ENCODE results near the gene ENOX1.

The ENOX1 gene

DNA sequence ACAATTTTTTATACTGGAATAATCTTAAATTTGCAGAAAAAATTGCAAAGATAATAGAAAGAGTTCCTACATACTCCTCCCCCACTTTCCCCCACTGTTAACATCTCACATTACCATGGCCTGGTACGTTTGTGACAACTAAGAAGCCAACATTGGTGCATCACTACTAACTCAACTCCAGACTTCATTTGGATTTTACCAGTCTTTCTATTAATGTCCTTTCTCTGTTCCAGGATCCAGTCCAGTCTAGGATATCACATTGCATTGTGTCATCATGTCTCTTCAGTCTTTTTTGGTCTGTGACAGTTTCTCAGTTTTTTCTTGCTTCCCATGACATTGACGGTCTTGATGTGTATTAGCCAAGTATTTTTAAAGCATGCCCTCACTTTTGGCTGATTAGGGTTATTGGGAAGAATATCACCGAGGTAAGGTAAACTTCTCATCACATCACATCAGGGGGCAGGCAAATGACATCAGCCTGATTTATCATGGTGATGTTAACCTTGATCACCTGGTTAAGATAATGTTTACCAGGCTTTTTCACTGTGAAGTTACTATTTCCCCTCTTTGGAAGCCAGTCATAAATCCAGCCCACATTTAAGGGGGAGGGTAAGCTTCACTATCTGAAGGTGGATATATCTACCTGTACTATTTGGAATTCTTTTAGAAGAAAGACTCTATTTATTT is 322.1 kb downstream of the ENOX1 start:
- POLR2A ChIA-PET = no interaction called here
- no peak overlapping the region for H3K4me3 ChIP-seq (ENCODE audit: low read depth, low read length)
- CTCF ChIA-PET = no interaction called here
- no peaks in the 10 kb centered on the region for H3K9me3 ChIP-seq (ENCODE audit: control insufficient read depth, insufficient read depth, low read depth, low read length)
- TF ChIP-seq SP2 (tag by site-specific recombination; IDR thresholded peaks at IDR 0.05) (no peak), ZFP69B (tag by site-specific recombination; IDR thresholded peaks at IDR 0.05) (no peak), ZSCAN23 (tag by site-specific recombination; IDR thresholded peaks at IDR 0.05) (no peak), GLI4 (tag by site-specific recombination; IDR thresholded peaks at IDR 0.05) (no peak), ZNF530 (tag by site-specific recombination; IDR thresholded peaks at IDR 0.05; ENCODE audit: low read depth) (no peak), ZBTB10 (tag by site-specific recombination; IDR thresholded peaks at IDR 0.05) (no peak), ZNF132 (tag by site-specific recombination; IDR thresholded peaks at IDR 0.05; ENCODE audit: borderline replicate concordance) (no peak), GLIS1 (tag by site-specific recombination; IDR thresholded peaks at IDR 0.05) (no peak), ZNF416 (tag by site-specific recombination; IDR thresholded peaks at IDR 0.05) (no peak), ZNF596 (tag by site-specific recombination; IDR thresholded peaks at IDR 0.05) (no peak), ZBTB48 (tag by site-specific recombination; IDR thresholded peaks at IDR 0.05) (no peak), ZNF548 (tag by site-specific recombination; IDR thresholded peaks at IDR 0.05) (no peak), CTCF (tag by site-specific recombination; IDR thresholded peaks at IDR 0.05) (no peak), ZNF169 (tag by site-specific recombination; IDR thresholded peaks at IDR 0.05) (no peak)
- TF ChIP-seq, protein P1, sequence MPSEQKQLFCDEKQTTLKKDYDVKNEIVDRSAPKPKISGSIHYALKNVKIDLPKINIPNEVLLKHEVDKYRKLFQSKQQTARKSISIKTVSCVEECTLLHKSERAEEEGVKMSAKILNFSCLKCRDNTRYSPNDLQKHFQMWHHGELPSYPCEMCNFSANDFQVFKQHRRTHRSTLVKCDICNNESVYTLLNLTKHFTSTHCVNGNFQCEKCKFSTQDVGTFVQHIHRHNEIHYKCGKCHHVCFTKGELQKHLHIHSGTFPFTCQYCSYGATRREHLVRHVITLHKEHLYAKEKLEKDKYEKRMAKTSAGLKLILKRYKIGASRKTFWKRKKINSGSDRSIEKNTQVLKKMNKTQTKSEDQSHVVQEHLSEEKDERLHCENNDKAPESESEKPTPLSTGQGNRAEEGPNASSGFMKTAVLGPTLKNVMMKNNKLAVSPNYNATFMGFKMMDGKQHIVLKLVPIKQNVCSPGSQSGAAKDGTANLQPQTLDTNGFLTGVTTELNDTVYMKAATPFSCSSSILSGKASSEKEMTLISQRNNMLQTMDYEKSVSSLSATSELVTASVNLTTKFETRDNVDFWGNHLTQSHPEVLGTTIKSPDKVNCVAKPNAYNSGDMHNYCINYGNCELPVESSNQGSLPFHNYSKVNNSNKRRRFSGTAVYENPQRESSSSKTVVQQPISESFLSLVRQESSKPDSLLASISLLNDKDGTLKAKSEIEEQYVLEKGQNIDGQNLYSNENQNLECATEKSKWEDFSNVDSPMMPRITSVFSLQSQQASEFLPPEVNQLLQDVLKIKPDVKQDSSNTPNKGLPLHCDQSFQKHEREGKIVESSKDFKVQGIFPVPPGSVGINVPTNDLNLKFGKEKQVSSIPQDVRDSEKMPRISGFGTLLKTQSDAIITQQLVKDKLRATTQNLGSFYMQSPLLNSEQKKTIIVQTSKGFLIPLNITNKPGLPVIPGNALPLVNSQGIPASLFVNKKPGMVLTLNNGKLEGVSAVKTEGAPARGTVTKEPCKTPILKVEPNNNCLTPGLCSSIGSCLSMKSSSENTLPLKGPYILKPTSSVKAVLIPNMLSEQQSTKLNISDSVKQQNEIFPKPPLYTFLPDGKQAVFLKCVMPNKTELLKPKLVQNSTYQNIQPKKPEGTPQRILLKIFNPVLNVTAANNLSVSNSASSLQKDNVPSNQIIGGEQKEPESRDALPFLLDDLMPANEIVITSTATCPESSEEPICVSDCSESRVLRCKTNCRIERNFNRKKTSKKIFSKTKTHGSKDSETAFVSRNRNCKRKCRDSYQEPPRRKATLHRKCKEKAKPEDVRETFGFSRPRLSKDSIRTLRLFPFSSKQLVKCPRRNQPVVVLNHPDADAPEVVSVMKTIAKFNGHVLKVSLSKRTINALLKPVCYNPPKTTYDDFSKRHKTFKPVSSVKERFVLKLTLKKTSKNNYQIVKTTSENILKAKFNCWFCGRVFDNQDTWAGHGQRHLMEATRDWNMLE (tag by site-specific recombination; conservative IDR thresholded peaks at IDR 0.05; ENCODE audit: low read depth) = no peak
- TF ChIP-seq, protein P2, sequence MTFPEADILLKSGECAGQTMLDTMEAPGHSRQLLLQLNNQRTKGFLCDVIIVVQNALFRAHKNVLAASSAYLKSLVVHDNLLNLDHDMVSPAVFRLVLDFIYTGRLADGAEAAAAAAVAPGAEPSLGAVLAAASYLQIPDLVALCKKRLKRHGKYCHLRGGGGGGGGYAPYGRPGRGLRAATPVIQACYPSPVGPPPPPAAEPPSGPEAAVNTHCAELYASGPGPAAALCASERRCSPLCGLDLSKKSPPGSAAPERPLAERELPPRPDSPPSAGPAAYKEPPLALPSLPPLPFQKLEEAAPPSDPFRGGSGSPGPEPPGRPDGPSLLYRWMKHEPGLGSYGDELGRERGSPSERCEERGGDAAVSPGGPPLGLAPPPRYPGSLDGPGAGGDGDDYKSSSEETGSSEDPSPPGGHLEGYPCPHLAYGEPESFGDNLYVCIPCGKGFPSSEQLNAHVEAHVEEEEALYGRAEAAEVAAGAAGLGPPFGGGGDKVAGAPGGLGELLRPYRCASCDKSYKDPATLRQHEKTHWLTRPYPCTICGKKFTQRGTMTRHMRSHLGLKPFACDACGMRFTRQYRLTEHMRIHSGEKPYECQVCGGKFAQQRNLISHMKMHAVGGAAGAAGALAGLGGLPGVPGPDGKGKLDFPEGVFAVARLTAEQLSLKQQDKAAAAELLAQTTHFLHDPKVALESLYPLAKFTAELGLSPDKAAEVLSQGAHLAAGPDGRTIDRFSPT (tag by site-specific recombination; IDR thresholded peaks at IDR 0.05) = no peak
- no peaks in the 10 kb centered on the region for H3K36me3 ChIP-seq (ENCODE audit: control insufficient read depth in 2 of 2, insufficient read depth in 1 of 2, low read length in 2 of 2)
- no peak overlapping the region for H3K27ac ChIP-seq (ENCODE audit: extremely low read depth, low read depth, low read length)
- H3K4me1 ChIP-seq (ENCODE audit: control insufficient read depth, insufficient read depth, low read length) = no peaks in the 10 kb centered on the region

Measured in HEK293 (cell line).